GM21825 (cell line): Measurements from ENCODE around the gene NRP2.

ENCODE experiments used
- ATAC-seq: cut with Tn5 transposase; IDR thresholded peaks from one replicate; pipeline ENCODE4 v1.9.1; 2021; ENCODE audit warnings: mild to moderate bottlenecking, moderate library complexity; ENCODE audit not compliant: unreplicated experiment

Gene NRP2

DNA sequence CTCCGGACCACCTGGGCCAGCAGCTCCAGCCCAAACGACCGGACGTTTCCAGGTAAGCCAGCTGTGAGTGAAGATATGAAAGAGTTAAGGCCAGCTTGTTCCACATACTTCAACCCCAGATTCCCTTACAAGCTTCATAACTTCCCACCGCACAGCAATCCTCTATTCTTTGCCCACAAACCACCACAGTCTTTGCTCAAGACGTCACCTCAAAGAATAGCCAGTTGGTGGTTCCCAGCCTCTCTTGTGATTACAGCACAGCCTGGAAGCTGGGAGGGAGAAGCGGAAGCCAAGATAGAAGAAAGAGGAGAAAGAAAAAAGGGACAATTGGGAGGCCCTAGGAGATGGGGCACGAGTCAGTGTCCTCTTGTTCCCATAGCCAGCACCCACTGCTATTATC, 70.6 kb downstream of the NRP2 start:
- no peak for ATAC-seq

DNA sequence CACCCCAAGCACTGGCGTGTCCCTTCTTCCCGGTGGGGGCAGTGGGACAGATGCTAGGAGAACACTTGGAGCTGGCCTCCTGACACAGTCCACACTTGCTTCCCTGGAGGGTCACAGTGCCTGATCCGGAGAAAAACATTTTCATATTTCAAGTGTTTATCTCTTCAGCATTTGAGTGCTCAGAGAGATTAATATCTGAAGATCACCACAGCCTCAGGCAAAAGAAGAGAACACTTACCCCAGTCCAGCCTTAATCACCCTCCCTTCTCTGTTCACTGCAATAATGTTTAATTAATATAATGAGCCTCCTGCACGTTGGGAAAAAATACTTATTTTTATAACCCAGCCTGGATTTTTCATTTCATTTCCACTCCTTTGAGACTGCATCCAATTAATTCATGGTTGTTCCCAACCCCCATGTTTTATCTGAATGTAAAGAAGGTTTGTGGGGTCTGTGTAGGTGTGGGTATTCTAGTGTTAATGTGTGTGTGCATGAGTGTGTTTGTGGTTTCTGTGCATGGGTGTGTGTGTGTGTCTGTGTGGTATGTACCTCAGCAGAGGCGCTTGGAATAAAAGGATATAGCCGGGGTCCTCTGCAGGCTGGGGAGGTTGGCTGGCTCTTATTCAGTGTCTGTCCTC, 72.1 kb downstream of the NRP2 start:
- no peak for ATAC-seq

DNA sequence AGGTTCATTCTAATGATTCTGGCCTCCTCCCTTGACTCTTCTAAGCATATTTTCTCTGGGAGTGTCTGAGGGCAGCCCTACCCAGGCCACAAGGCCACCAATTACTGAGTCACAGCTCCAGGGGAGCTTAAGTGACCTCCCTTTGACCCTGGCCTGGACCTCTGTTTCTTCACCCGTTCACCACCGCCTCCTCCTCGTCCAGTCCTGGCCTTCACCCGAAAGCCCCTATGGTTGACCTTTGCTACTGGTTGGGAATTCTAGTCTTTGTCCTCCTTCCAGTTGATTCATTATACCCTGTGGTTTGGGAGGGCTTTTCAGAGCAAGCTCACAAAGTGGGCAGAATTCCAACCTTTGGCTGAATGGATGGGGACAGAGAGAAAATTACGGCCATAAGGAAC, 72.6 kb downstream of the NRP2 start:
- ATAC-seq, result no peak

DNA sequence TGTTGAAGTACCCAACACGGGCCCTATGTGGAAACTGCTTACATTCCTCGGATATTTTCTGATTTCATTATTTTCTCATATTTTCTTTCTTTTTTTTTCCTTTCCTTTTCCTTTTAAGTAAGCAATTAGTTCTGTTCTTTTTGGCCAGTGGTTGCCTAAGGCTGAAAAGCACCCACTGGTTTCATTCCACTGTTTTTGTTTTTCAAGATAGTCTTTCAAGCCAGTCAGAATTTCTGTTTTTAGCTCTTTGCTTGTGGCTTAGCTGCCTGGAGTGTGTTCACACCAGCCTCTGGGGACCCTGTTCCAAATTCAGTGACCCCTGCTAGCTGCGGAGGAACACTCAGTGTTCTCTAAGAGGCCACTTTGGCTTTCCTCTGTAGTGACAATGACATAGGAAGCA, 73.6 kb downstream of the NRP2 start:
- ATAC-seq, result no peak

DNA sequence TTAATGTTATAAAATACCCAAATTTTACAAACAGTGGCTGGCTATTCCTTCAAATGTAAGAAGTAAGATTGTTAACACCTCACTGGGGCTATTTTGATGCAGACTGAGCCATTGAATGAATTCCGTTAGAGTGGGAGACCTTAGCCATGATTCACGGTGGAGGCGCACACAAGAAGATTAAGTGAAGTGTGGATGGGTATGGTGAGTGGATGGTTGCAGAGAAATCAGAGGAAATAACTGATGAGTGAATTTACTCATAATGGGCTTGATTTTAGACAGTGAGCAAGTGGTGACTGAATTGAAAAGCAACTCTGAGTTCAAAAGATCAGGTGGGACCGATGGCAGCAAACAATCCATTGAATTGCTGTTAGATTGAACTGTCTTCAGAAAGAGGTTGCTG, 75.0 kb downstream of the NRP2 start:
- no peak for ATAC-seq

DNA sequence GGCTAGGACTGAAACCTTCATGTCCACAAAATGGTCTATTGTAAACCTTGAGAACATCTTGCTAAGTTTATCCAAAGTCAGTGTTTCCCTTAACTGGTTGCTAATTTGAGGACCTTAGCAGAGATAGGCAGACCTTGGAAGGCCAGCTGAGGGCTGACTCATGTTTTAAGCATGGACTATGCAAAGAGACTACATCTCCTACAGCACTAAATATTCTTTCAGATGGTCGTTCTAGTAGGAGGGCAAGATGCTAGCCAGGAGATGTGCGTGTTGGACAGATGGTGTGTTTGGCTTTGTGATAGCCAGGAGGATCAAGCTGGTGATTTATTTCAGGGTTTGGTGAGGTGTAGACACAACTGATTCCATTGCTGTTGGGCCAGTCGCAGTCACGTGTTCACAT, 75.8 kb downstream of the NRP2 start:
- ATAC-seq, result no peak

DNA sequence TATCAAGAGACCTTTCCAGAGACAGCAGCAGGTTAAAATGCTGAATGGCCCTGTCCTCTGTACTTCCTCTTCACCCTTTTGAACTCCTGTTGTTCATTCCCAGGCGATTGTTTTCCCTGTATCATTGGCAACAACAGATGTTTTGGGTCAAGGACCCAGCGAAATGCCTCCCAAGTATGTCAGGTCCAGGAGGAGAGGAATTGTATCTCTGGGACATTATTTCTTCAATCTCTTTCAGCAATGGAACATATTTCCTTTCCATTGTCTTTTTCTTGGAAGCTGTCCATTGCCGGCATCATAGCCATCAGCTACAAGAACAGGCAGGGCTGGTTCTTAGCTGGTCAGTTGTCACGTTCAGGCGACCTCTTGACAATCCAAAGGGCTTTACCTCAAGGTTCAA, 76.2 kb downstream of the NRP2 start:
- ATAC-seq, result no peak

DNA sequence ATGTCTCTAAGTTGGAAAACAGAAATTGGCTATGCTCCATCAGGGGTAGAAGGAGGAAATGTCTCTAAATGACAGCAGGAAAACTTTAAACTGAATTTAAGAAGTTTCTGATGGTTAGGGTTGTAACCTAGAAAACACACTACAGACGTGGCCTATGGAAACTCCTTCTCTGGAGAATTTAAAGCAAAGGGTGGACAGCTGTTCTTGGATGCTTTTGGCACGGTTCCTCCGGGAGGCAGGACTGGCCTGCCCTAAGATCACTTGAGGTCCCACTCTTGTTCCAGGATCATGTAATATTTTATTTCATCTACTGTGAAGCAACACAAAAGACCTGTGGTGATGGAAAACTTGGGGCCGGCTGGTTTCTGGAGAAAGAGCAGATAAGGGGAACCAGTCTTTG, 77.0 kb downstream of the NRP2 start:
- no peak for ATAC-seq

DNA sequence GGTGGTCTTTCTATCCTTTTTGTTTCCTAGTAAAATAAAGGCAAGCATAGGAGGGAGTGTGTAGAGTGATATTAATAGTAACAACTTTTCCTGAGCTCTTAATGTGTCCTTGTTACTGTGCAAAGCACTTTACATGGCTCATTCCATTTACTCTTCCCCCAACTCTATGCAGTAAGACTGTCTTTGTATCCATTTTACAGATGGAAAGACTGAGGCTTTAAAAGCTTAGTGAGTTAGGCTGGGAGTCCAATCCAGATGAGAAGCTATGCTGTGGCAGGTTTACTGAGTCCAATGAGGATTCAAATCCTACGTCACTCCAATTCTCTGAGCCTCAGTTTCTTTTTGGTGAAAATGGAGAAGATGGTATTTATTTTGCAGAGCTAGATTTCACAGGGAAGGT, 77.4 kb downstream of the NRP2 start:
- no peak for ATAC-seq

DNA sequence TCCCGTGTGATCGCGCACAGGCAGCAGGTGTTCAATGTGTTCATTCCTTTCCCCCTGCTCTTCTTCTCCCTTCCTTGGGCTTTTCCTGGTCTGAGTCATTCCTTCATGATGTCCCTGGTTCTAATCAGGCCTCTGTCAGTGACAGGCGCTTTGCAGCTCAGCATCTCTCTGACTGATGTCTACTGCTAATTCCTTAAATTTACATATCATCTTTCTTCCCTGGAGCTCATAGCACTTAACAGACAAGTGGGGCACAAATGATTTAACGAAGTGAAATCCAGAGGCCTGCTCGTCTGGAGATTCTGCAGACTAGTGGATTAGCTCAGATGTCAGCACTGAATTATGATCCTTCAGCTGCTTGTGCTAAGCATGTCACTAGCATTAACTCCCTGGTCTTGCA, 77.9 kb downstream of the NRP2 start:
- ATAC-seq, result no peak

DNA sequence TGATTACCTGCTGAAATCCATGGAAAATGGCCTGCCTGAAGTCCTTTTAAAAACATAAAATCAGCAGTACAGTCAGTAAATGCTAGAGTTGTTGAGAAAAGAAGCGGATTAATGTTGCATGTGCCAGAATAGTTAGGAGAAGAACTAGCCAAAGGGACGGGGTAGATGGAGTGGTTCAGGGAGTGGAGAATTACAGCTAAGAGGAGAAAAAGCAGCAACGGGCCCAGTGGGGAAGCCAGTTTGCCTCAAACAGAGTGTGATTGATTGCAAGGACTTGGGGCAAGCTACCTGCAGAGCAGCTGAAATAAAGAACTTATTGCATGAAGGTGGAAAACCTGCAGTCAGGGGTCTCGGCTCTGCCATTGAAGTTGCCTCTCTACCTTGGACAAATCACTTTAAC, 79.1 kb downstream of the NRP2 start:
- ATAC-seq, result no peak

DNA sequence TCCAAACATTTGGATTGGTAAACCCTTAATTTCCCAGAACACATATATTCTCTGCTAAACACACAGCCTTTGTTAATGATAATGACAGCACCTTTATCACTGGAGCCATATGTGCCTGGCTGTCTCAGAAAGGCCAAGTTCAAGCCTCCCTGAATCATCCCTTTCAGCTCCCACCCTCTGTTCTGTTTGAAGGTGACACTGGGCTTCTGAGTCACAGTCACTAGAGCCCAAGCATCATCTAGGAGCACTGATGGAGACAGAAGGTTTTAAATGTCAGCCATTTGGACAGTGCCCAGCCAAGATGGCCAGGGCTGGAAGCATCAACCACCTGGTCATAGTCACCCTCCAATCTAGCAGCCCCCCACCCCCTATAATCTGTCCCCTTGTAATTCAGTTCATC, 80.6 kb downstream of the NRP2 start:
- no peak for ATAC-seq

DNA sequence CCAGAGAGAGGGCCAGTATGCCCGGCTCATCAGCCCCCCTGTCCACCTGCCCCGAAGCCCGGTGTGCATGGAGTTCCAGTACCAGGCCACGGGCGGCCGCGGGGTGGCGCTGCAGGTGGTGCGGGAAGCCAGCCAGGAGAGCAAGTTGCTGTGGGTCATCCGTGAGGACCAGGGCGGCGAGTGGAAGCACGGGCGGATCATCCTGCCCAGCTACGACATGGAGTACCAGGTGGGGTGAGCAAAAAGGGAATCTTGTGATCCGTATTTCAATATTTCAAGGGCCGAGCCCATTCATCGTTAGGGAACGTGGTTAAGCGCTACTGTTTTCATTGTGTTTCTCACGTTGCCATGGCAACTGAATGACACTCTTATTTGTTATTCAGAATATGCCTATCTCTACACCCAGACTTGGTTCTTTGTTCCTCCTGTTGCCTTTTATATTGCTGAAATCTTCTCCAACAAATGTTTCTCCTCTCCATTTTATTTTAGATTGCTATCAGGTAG, 81.5 kb downstream of the NRP2 start:
- no peak for ATAC-seq

DNA sequence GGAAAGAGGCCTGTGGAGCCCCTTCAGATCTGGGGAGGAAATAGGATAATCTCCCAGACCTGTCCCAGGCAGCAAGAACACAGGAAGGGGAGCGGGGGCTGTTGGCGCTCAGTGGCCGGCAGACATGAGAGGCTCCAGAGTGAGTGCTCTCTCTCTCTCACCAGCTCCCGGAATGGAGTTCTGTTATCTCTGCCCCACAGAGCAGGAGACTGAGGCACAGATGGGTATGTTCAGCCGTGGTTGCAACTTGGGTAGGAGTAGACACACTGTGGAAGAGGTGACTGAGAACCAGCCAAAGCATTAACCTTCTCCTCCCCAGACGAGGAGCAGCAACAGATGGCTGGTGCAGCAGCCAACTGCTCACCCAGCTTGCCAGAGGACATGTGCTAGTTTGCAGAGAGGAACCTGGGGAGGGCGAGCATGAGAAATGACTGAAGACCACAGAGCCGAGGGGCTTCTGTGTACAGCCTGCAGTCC, 82.0 kb downstream of the NRP2 start:
- ATAC-seq, result no peak

DNA sequence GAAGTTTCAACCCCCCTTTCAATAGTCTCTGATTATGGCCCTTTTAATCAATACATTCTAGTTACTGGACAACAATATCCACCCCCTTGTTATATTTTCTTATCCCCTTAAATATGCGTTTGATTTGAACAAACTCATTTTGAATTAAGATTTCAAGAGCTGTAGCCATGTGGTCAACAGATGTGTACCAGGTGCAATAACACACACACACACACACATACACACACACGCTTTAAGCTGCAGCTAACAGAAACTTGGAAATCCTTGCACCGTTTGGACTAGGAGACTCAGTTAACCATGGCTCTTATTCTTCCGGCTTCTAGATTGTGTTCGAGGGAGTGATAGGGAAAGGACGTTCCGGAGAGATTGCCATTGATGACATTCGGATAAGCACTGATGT, 82.8 kb downstream of the NRP2 start:
- no peak for ATAC-seq

DNA sequence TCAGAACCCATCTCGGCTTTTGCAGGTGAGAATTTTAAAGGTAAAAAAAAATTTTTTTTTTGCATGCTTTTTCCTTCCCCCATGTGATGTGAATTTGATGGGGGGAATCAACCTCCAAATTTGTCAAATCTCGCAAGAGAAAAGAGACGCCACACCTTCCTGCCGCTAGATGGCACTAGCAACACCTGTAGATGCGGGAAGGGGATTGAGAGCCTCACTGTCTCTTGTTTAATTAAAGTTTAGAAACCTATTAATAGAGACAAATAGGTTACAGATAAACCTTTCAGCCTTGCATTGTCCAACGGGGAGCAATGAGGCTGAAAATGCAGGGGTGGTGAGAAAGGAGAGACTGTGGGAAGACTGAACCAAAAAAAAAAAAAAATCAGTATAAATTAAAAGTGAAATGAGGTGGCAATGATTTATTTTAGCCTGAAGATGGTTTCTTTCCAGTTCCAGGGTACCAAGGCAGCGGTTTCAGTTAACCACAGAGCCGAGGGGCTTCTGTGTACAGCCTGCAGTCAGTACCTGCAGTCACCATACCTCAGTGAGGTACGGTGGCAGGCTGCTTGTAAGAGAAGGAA, 84.6 kb downstream of the NRP2 start:
- peak; percentile 50 for ATAC-seq

DNA sequence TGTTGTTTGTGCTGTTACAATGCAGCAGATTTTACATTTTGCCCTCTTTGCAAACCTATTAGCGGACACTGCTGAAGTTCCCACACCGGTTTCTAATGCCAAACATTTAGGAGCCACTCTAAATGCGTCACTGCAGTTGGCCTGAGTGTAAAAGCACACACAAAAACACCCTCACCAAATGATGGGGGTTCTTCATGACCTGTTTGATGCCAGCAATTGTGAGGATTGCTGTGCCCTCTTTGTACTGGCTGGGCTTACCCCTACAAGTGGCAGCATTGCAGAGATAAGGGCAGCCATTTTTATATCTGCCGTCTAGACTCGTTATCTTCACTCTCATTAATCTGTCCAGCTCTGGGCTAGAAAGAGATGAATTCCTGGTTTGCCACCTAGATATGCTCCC, 85.3 kb downstream of the NRP2 start:
- no peak for ATAC-seq

DNA sequence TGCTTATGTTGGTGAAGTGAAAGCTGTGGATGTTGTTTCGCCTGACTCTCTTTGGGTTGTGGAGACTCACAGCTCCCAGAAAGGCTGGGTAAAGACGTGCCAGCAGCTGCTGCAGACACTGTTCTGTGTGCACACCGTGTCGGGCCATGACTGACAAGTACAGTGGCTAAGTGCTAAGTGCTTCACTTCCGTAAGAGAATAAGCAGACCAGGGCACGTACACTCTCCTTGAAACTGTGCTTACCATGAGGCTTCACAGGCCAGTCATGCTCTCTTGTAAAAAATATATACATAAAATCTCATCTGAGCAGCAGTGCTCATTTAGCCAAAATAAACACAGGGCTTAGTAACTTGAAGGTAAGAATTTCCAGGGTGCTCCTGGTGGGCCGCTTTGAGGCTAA, 86.0 kb downstream of the NRP2 start:
- no peak for ATAC-seq

DNA sequence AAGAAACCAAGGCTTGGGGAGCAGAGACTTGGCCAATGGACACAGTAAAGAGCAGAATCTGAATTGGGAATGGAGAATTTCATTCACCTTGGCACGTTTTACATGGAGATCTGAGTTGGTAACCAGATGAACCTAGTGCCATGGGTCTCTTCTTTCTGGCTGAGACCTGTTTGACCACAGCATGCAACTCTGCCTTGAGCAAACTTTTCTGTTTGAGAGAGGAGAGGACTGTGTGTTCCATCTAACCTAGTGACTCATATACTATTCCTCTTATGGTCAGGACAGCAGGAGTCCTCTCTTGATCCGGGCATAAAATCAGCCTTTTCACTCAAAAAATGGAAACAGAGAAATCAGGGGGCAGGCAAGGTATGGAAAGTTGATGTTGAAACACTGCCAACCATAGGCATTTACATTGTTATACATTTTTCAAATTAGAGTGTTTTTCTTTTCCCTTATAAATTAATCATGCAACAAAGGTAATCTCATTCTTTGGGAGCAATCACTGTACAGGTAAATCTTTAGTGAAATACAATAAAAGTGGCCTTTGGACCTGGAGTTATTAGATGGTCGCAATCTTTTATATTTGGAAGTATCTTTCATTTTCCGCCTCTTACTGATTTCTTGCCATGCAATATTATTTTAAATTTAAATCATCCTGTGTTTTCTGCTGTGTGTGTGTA, 86.7 kb downstream of the NRP2 start:
- ATAC-seq, result no peak

DNA sequence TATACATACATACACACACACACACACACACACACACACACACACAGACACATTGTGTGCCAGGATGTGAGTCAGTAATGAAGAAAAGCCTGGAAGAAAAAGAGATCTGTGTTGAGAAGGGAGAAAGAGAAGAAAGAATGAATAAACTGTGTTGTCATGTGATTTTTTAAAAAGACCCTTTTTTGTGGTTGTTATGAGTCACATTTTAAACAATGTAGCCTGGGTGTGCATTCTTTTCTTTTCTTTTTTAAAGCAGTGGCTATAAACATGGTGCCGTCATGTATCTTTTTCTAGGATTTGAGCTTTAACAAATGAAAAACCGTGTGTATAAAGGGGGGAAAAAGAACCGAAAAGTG, 87.2 kb downstream of the NRP2 start:
- no peak for ATAC-seq

DNA sequence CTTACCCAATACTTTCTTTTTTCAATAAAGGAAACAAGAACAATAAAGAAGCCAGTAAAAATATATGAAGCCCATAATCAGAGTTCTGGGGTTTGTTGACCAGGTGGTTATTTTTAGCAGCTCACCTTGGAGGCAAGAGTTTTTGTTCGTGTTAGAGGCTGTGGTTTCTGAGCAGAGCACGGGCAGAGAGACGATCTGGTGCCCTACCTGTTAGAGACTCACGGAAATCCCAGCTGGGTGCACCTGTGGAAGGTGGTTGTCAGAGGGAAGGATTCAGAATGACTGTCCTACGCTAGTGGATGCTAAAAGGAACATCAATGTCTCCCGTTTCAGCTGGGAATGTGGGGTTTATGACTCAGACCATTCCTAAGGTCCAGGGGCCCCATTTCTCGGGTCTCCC, 87.6 kb downstream of the NRP2 start:
- ATAC-seq, result no peak

DNA sequence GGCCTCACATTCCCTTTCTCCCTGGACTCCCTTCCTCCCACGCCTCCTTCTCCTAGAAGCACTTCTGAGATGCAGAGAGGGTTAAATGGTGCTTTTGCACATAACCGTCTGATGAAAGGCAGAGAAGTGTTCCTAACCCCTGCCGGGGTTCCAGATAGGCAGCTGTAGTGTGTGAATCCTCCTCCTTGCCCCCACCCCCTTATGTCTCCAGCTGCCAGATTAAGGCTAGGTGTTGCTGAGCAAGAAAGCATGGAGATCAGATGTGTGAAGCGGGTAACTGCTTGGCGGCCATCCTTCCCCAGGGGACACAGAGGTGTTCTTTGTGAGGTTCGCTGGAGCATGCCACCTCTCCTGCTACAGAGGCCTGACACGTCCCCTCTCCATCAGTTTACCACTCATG, 88.3 kb downstream of the NRP2 start:
- ATAC-seq, result no peak

DNA sequence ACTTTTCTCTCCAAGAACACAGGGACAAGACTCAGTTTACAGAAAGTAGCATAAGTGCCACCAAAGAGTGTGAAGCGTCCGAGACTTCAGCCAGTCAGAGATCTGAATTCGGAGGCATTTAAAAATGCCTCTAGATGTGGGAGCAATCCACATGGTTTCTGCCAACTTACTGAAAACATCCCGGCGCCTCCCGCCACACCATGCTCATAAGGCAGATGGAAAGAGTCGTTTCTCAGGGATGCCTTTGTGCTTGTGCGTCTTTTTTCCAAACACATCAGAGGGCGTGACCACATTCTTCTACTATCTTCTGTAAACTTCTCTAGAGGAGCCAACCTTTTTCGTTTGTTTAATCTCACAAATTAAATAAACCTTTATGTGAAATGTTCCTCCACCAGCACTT, 88.7 kb downstream of the NRP2 start:
- no peak for ATAC-seq
